Upper lobe of left lung (tissue), 4 donors: ENCODE data around the gene KCNC1.

ENCODE experiments used
- EP300 ChIP-seq, 4 donors: sonication (generic); formaldehyde crosslinking; IDR thresholded peaks; one replicate each; pipeline ENCODE4 v1.5.1; 2017; ENCODE audit warnings: antibody characterized with exemption in 4 of 4, control low read depth in 2 of 4
- POLR2A ChIP-seq, 4 donors: fragments of 450-650 bp; IDR thresholded peaks; one replicate each; pipeline ENCODE4 v1.5.1; 2016 to 2017; ENCODE audit warnings: antibody characterized with exemption in 4 of 4, mild to moderate bottlenecking in 2 of 4
- TF ChIP-seq, protein P1 (sequence below), 6 experiments: fragments of 450-650 bp in 4 of 6; fragments of 200-600 bp in 2 of 6; sonication (generic) in 2 of 6; IDR thresholded peaks; one replicate each; pipeline ENCODE4 v1.5.1; 2016 to 2019; ENCODE audit warnings: antibody characterized with exemption in 6 of 6

DNA sequence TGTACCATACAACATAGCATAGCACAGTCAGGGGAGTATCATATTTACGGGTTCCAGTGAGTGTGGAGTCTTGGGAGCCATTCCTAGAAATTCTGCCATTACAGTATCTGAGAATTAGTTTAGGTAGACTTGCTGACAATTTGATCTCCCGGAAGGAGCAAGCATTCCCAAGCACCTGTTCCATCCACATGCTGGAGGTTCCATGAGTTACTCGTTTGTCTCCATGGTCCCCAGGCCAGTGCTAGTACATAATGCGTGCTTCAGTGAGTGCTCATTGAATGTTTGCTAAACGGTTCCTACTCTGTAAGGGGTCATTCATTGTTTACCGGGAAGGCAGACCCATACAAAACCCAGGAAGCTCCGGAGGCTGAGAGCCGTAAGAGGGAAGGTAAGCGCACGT is 42.6 kb upstream of the KCNC1 start:
- TF ChIP-seq, protein P1, sequence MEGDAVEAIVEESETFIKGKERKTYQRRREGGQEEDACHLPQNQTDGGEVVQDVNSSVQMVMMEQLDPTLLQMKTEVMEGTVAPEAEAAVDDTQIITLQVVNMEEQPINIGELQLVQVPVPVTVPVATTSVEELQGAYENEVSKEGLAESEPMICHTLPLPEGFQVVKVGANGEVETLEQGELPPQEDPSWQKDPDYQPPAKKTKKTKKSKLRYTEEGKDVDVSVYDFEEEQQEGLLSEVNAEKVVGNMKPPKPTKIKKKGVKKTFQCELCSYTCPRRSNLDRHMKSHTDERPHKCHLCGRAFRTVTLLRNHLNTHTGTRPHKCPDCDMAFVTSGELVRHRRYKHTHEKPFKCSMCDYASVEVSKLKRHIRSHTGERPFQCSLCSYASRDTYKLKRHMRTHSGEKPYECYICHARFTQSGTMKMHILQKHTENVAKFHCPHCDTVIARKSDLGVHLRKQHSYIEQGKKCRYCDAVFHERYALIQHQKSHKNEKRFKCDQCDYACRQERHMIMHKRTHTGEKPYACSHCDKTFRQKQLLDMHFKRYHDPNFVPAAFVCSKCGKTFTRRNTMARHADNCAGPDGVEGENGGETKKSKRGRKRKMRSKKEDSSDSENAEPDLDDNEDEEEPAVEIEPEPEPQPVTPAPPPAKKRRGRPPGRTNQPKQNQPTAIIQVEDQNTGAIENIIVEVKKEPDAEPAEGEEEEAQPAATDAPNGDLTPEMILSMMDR (IDR thresholded peaks at IDR 0.05), result no peak
- no peak for TF ChIP-seq POLR2A (IDR thresholded peaks at IDR 0.05)
- no peak for TF ChIP-seq EP300 (IDR thresholded peaks at IDR 0.05)
